AG09319 (cell line): ENCODE measurements around the gene NBAS.
"Not testable (repeated sequence)": the region's sequence is repeated elsewhere in the genome, so short reads cannot be mapped to it uniquely, and the experiment has no call there.

Source experiments
- DNase-seq: peaks from one replicate; pipeline ENCODE4 v3.0.0-alpha.2; 2010; ENCODE audit warnings: low read depth; ENCODE audit errors: extremely low read depth
- TF ChIP-seq, protein P1 (sequence below): IDR thresholded peaks from 2 replicates; pipeline ENCODE4 v1.5.1; 2011; ENCODE audit warnings: low read depth, mild to moderate bottlenecking, inconsistent platforms, low read length, moderate library complexity

Gene NBAS

GRCh38 chr2:15269043-15269442 is 292.1 kb downstream of the NBAS start:
- TF ChIP-seq, protein P1, sequence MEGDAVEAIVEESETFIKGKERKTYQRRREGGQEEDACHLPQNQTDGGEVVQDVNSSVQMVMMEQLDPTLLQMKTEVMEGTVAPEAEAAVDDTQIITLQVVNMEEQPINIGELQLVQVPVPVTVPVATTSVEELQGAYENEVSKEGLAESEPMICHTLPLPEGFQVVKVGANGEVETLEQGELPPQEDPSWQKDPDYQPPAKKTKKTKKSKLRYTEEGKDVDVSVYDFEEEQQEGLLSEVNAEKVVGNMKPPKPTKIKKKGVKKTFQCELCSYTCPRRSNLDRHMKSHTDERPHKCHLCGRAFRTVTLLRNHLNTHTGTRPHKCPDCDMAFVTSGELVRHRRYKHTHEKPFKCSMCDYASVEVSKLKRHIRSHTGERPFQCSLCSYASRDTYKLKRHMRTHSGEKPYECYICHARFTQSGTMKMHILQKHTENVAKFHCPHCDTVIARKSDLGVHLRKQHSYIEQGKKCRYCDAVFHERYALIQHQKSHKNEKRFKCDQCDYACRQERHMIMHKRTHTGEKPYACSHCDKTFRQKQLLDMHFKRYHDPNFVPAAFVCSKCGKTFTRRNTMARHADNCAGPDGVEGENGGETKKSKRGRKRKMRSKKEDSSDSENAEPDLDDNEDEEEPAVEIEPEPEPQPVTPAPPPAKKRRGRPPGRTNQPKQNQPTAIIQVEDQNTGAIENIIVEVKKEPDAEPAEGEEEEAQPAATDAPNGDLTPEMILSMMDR, result no peak
- DNase-seq, result no peak

DNA sequence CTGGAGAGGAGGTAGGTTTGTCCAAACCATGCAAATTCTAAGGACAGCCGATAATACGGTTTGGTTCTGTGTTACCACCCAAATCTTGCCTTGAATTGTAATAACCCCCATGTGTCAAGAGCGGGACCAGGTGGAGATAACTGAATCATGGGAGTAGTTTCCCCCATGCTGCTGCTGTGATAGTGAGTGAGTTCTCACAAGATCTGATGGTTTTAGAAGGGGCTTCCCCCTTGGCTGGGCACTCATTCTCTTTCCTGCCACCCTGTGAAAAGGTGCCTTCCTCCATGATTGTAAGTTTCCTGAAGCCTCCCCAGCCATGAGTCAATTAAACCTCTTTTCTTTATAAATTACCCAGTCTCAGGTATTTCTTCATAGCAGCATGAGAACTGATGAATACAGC is 295.2 kb downstream of the NBAS start:
- DNase-seq, result no peak
- TF ChIP-seq, protein P1, result no peak

DNA sequence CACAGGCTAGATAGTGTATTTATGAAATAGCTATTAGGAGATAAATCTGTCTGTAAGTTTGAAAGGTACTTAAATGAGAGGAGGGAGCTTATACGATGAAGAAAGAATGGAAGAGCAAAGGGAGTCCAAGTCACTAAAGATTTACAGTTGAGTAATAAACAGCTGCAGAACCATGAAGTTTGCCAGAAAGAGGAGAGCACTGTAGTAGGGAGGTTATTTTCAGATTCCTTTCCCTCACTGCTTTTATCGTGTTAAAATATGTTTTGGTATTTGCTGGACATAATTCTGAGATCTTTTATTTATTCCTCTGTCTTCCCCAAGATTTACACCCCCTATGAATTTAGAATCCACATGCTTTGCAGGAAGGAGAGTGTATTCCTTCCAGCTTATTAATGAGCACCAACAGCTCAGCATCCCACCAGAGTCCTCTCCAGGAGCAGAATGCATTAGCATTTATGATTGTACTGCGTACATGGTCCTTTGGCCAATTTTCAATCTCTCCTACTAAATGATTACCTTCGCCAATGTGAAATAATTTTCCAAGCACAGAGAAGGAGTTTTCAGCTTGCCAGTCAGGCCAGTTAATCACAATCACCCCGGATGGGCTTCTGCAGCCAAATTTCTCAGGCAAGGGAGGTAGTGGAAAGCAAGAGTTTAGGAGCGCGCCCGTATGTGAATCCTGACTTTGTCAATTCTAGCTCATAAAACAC is 297.0 kb downstream of the NBAS start:
- TF ChIP-seq, protein P1, result no peak
- no peak for DNase-seq

GRCh38 chr2:15262792-15263191 is 298.3 kb downstream of the NBAS start:
- TF ChIP-seq, protein P1, result no peak
- no peak for DNase-seq

DNA sequence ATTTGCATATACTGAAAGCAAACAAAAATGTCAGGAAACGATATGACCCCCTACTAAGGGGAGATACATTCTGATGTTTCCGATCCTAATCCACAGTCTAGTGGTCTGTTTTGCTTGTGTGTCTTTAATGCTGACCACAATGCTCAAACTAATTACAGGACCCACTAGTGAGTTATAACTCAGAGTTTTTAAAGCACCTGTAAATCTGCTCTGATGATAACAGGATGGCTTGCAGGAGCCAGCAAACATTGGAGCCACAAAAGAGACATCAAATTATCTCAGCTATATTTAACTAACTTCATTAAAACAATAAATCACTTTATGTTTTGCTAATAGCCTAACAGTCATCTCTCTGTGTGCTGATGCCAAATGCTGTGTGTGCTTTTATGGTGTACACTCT is 300.3 kb downstream of the NBAS start:
- DNase-seq, result no peak

GRCh38 chr2:15260196-15260595 is 300.9 kb downstream of the NBAS start:
- no peak for DNase-seq
- TF ChIP-seq, protein P1, result no peak

More for the DNA sequence above, 300.3 kb downstream of the NBAS start:
- TF ChIP-seq, protein P1, result no peak

- TF ChIP-seq, protein P1, result no peak
- DNase-seq, result no peak
Observed at GRCh38 chr2:15259356-15259756, 301.8 kb downstream of the NBAS start.

DNA sequence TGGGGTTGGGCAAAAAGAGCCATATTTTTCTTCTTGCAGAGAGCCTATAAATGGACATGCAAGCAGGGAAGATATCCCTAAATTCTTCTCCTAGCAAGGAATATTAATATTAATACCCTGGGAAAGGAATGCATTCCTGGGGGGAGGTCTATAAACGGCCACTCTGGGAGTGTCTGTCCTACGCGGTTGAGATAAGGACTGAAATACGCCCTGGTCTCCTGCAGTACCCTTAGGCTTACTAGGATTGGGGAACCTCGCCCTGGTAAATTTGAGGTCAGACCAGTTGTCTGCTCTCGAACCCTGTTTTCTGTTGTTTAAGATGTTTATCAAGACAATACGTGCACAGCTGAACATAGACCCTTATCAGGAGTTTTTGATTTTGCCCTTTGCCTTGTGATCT is 302.7 kb downstream of the NBAS start:
- not testable (repeated sequence) for DNase-seq
